Measurements from ENCODE around the gene VAV2.
A peak's percentile ranks its signal among the peaks of the same experiment; 100 is the strongest.

The VAV2 gene

DNA sequence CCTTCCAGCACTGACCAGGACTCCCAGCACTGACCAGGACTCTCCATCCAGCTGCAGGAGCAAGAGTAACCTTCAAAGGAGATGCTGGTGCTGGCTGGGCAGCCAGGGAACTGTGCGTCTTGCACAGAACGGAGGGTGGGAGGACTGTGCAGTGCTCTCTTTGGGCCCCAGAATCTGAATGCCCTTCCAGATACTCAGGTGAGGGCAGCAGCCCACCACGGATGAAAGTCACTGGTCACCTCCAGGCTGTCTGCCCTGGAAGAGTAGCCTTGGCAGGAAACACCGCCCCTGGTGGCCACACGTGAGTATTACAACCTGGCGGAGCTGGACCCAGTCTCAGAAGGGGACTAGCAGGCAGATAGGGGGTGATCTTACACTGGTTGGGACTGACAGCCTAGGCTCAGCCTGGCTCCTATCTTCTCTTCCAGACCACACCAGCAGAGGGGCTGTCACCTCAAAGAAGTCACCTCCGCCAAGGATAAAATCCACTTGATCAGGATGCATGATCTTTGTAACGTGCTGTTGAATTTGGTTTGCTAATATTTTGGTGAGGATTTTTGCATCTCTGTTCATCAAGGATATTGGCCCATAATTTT, 249.2 kb downstream of the VAV2 start:
- DNase-seq (ENCODE audit: low spot score), result peak; percentile 91

DNA sequence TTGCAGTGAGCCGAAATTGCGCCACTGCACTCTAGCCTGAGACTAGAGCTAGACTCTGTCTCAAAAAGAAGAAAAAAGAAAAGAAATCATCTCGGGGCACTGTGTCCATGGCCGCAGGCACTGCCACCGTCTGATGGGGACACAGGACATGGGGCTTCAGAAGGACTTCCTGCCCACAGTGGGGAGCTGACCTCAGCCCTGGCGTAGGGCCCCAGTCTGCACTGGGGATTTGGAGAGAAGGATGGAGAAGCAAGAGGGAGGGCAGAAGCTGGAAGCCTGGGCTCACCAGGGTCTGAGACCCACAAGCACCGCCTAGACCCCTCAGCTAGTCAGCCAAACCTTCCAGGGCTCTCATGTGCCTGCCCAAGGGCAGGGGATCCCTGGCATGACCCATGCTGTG, 249.9 kb downstream of the VAV2 start:
- no peak for DNase-seq (ENCODE audit: low spot score)

- no peak for DNase-seq (ENCODE audit: low spot score)
Measured at GRCh38 chr9:133741716-133742115, 250.4 kb downstream of the VAV2 start.

GRCh38 chr9:133740911-133741310, 251.2 kb downstream of the VAV2 start:
- no peak for DNase-seq (ENCODE audit: low spot score)

DNA sequence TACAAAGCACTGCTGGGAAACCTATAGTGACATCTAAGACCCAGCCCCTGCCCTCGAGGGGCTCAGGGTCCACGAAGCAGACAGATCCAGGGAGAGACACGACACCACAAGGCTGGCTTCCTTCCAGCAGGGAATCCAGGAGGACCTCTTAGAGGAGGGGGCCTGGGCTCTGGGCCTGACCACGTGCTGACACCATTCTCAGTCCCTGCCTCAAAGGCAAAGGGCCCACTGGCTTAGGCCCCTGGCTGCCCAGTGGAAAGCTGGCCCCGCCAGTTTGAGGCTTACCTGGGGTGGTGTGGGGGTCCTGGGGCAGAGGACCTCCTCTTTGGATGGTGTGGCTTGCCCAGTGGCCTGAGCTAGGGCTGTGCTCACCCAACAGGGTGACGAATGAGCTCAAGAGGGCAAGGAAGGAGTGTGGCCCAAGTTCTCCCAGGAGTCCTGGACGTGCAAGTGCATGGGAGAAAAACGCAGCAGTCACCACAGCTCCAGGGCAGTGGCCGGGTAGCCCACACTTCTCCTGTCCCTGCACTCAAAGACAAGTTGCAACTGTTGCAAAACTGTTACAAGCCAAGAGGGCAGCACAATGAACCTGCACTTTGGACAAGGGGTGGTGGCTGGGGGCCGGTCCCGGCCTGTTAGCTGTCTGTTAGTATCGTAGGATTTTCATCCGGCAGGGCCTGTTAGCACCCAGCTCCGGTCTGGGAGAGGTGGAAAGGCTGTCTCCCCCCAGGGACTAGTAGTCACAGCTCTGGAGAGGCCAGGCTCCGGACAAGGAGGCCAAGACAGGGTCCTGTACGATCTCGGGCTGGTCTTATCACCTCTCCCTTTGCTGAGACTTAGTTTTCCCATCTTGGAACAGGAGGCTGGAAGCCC, 252.5 kb downstream of the VAV2 start:
- no peak for DNase-seq (ENCODE audit: low spot score)

- no peak for DNase-seq (ENCODE audit: low spot score)
Measured at GRCh38 chr9:133738640-133739225, 253.4 kb downstream of the VAV2 start.

DNA sequence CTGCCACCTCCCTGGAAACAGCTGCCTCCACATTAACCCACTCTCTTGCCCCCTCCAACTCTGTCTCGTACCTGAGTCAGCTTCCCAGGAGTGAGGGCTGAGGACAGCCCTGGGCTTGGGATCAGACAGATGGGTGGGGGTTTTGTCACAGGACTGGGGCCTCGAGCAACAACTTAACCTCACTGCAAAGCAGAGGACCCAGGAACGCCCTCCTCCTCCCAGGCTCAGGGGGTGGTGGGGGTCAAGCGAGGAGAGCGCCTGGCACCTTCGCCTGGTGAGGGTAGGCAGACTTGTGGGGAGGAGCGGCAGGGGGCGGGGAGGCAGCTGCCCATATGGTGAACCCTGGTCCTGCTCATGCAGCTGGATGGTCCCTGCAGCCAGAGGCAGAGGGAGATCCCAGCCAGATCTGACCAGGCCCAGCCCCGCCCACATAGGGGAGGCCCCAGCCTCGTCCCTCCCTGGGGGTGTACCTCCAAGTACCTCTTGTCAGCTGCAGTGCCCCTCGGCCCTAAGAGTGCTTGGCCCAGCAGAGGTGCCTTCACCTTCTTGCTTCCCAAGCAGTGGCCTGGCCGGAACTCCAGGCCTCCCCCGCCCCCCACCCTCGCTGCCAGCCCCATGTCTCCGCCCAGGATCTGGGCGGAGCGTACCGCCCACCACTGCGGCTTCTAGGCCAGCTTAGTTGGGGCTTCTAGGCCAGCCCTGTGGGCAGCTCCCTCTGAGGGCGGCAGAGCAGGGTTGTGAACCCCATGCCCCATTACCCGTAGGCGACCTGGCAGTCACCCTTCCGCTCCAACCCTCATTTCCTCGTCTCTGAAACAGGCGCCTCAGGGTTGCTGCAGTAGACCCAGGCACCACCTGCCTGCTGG, 254.1 kb downstream of the VAV2 start, which contains the start of gene SARDH:
SARDH (minus strand) TSS at position 579 of the 866 bp plus-strand sequence. CDS start 4,179 bp downstream, outside the sequence.
- peak; percentile 89 for DNase-seq (ENCODE audit: low spot score)

DNA sequence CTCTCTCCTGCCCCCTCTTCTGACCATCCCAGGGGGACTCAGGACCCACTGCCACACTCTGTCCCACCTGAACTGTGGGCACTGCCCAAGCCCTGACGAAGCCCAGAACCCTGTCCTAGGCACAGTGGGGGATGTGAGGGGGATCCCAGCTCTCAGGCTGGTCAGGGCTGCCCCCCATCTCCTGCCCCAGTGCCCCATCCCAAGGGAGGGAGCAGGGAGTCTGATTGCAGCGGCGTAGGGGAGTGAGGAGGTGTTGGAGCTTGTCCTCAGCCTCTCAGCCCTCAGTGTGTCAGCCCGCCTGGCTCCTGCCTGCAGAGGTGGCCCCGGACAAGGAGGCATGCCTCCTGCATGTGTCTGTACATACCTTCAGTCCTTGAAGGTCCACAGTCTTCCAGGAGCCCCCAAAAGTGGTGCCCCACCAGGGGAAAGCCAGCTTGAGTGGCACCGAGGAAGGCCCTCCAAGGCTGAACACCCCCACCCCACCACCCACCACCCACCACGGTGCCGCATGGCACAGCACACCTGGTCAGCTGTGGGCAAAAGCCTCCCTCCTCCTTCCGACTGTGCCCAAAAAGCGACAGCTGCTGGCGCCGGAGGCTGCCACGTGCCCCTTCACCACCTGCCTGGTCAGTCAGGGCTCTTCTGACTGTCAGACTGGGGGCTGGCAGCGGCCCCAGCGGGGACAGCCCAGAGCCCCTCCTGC, 254.9 kb downstream of the VAV2 start:
- peak; percentile 4 for DNase-seq (ENCODE audit: low spot score)

- no peak for DNase-seq (ENCODE audit: low spot score)
Measured at GRCh38 chr9:133735931-133736330, 256.2 kb downstream of the VAV2 start.

- no peak for DNase-seq (ENCODE audit: low spot score)
Measured at GRCh38 chr9:133735415-133735775, 256.7 kb downstream of the VAV2 start.

GRCh38 chr9:133734590-133735414, 257.3 kb downstream of the VAV2 start:
- no peak for DNase-seq (ENCODE audit: low spot score)

DNA sequence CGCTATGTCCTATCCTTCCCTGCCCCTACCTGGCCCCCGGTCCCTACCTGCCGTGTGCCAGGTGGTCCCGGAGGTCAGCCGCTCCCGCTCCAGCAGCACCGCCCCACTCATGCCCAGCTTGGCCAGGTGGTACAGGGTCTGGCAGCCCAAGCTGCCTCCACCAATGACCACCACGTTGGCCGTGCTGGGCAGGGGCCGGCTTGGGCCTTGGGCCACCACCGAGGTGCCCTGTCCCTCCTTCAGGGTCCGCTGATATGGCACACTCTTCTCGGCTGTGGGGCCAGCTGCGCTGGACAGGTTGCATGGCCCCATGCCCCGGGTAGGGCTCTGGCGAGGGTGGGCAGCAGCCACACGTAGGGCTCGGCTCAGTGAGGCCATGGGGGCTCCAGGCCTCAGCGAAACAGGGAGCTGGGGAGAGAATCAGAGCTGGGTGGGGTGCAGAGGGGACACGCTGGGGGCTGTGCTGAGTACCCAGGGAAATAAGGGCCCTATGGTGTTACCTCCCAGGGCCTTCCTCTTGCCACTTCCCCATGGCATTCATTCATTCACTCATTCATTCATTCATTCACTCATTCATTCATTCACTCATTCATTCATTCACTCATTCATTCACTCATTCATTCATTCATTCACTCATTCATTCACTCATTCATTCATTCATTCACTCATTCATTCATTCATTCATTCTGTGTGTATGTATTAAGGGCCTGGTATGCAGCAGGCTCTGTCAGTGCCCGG, 258.2 kb downstream of the VAV2 start:
- DNase-seq (ENCODE audit: low spot score), result no peak

DNA sequence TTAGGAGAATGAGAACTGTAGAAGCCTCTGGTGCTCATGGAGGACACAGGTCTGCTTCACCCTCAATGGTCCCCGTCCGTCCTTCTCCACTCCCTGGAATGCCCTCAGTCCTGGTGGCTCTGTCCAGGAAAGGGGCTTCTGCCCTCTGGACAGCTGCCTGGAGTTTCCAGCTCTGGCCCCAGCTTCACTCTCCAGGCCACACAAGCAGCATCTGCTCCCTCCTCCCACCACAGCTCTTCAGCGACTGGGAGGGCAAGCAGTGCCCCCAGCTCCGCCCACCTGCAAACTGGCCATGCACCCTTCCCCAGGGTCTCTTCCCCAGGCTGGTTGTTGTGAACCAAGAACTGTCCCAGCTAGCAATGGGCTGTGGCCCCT, 258.7 kb downstream of the VAV2 start:
- no peak for DNase-seq (ENCODE audit: low spot score)

- DNase-seq (ENCODE audit: low spot score), result no peak
Measured at GRCh38 chr9:133732639-133733408, 259.3 kb downstream of the VAV2 start.

DNA sequence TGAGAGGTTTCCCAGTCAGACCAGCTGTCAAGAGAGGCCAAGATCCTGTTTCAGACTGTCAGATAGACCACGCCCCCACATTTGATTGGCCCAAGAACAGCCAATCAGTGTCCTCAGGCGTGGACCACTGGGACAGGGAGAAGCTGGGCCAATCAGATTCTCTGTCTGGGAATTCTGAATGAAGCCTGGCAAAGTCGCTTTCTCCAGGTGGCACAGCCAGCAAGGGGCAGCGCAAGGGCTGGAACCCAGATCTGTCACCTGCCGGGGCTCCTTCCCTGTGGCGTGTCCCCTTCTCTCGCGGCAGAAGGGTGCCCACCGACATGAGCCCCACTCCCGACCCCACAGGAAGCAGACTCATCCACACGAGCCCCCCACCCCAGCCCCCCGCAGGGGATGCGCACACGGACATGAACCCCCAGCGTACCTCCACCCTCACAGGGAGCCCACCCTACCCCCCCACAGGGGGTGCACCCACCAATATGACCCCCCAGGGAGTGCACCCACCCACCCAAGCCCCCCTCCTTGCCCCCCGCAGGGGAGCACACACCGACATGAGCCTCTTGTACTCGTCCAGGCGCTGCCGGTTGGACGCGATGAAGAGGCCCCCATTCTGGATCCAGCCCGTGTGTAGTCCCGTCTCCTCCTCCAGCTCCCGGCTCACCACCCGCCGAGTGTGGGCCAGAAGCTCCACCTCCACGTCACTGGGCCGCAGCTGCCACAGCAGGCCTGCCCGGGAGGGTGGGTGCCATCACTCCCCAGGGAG, 260.1 kb downstream of the VAV2 start:
- peak; percentile 71 for DNase-seq (ENCODE audit: low spot score)

- no peak for DNase-seq (ENCODE audit: low spot score)
Measured at GRCh38 chr9:133730994-133731715, 261.0 kb downstream of the VAV2 start.

DNA sequence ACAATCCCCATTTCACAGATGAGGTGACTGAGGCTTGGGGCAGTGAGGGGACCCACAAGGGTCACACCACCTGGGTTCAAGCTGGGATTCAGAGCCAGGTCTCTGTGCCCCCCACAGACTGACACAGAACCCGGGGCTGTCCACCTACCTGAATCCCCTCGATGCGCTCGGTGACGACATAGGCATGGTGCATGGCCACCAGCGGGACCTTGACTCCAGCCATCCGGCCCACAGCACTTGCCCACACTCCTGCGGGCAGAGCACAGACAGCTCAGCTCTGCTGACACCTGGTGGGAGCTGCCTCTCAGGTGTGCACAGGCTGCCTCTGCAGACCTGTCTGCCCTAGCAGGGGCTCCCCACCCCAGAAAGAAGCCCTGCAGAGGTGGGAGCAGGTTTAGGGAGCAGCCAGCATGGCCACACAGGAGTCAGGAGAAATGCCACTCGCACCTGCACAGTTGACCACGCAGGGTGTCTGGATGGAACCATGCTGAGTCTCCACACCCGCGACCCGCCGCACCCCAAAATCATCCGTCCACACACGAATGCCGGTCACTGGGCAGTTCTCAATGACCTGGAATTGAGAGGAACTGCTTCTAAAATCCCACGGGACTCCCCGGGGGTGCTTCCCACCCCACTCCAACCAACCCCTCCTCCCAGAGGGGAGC, 262.4 kb downstream of the VAV2 start:
- DNase-seq (ENCODE audit: low spot score), result no peak
